Trophoblast cell (in vitro differentiated cells and primary cell): ENCODE results near the gene EHMT1.

Source experiments
- DNase-seq, 2 donors: peaks; one replicate each; pipeline ENCODE4 v3.0.0-alpha.2; 2016
- H2AFZ ChIP-seq: 2 replicates; pipeline ENCODE4 v1.6.1; 2013; ENCODE audit warnings: low read length, moderate library complexity, mild to moderate bottlenecking; ENCODE audit not compliant: insufficient read depth, poor library complexity
- H2AK5ac ChIP-seq: 2 replicates; pipeline ENCODE4 v1.6.1; 2013; ENCODE audit warnings: mild to moderate bottlenecking, low read length
- H2BK120ac ChIP-seq: 2 replicates; pipeline ENCODE4 v1.6.1; 2013; ENCODE audit warnings: low read length, mild to moderate bottlenecking, moderate library complexity; ENCODE audit not compliant: insufficient read depth, poor library complexity
- H2BK12ac ChIP-seq: 2 replicates; pipeline ENCODE4 v1.6.1; 2013; ENCODE audit warnings: mild to moderate bottlenecking, low read length, moderate library complexity
- H2BK5ac ChIP-seq: 2 replicates; pipeline ENCODE4 v1.6.1; 2013; ENCODE audit warnings: low read length, low read depth, moderate library complexity, mild to moderate bottlenecking; ENCODE audit not compliant: poor library complexity
- H3K14ac ChIP-seq: 2 replicates; pipeline ENCODE4 v1.6.1; 2013; ENCODE audit warnings: mild to moderate bottlenecking, low read length
- H3K18ac ChIP-seq: 2 replicates; pipeline ENCODE4 v1.6.1; 2013; ENCODE audit warnings: mild to moderate bottlenecking, low read length
- H3K23ac ChIP-seq: 2 replicates; pipeline ENCODE4 v1.6.1; 2013; ENCODE audit warnings: low read length
- H3K27ac ChIP-seq: 2 replicates; pipeline ENCODE4 v1.5.1; 2013; ENCODE audit warnings: low read depth, mild to moderate bottlenecking, inconsistent platforms, low read length, moderate library complexity
- H3K27me3 ChIP-seq: 2 replicates; pipeline ENCODE4 v1.6.1; 2013; ENCODE audit warnings: inconsistent platforms, mild to moderate bottlenecking, low read length, moderate library complexity; ENCODE audit not compliant: insufficient read depth
- H3K36me3 ChIP-seq, 2 experiments: 1 replicate in 1 of 2; 2 replicates in 1 of 2; pipeline ENCODE4 v1.6.1; 2013; ENCODE audit warnings: low read length in 2 of 2, mild to moderate bottlenecking in 2 of 2, moderate library complexity in 1 of 2; ENCODE audit not compliant: insufficient read depth in 2 of 2, control insufficient read depth in 1 of 2
- H3K4ac ChIP-seq: 2 replicates; pipeline ENCODE4 v1.6.1; 2013; ENCODE audit warnings: low read depth, mild to moderate bottlenecking, low read length, moderate library complexity
- H3K4me1 ChIP-seq, 2 experiments: 1 replicate in 1 of 2; 2 replicates in 1 of 2; pipeline ENCODE4 v1.6.1; 2013; ENCODE audit warnings: low read length in 2 of 2, mild to moderate bottlenecking in 2 of 2, moderate library complexity in 1 of 2; ENCODE audit not compliant: insufficient read depth in 2 of 2, control insufficient read depth in 1 of 2
- H3K4me2 ChIP-seq: 2 replicates; pipeline ENCODE4 v1.6.1; 2013; ENCODE audit warnings: inconsistent platforms, mild to moderate bottlenecking, low read length, moderate library complexity
- H3K4me3 ChIP-seq: 2 replicates; pipeline ENCODE4 v1.5.1; 2013; ENCODE audit warnings: mild to moderate bottlenecking, low read depth, low read length, inconsistent platforms
- H3K79me1 ChIP-seq: one replicate; pipeline ENCODE4 v1.6.1; 2013; ENCODE audit warnings: low read length
- H3K79me2 ChIP-seq: 2 replicates; pipeline ENCODE4 v1.6.1; 2013; ENCODE audit warnings: low read length, mild to moderate bottlenecking; ENCODE audit not compliant: control insufficient read depth, insufficient read depth, poor library complexity
- H3K9ac ChIP-seq: 2 replicates; pipeline ENCODE4 v1.6.1; 2013; ENCODE audit warnings: mild to moderate bottlenecking, low read length
- H3K9me3 ChIP-seq: 2 replicates; pipeline ENCODE4 v1.6.1; 2013; ENCODE audit warnings: low read depth, mild to moderate bottlenecking, control low read depth, inconsistent platforms, low read length; ENCODE audit not compliant: insufficient read depth
- H4K12ac ChIP-seq: 2 replicates; pipeline ENCODE4 v1.6.1; 2013; ENCODE audit warnings: low read depth, mild to moderate bottlenecking, low read length, moderate library complexity
- H4K8ac ChIP-seq: 2 replicates; pipeline ENCODE4 v1.6.1; 2013; ENCODE audit warnings: low read depth, mild to moderate bottlenecking, low read length, moderate library complexity
- H4K91ac ChIP-seq: one replicate; pipeline ENCODE4 v1.6.1; 2013; ENCODE audit warnings: low read depth, mild to moderate bottlenecking, low read length, moderate library complexity
- WGBS: extraction: QIAGEN DNeasy Blood & Tissue Kit; methylation state at CpG from one replicate; pipeline ENCODE4 v1.1.7; 2013; ENCODE audit warnings: missing lambda C conversion rate; ENCODE audit not compliant: insufficient read length, insufficient coverage; ENCODE audit errors: extremely low coverage; 5-methylcytosine and 5-hydroxymethylcytosine counted together

EHMT1 gene

DNA sequence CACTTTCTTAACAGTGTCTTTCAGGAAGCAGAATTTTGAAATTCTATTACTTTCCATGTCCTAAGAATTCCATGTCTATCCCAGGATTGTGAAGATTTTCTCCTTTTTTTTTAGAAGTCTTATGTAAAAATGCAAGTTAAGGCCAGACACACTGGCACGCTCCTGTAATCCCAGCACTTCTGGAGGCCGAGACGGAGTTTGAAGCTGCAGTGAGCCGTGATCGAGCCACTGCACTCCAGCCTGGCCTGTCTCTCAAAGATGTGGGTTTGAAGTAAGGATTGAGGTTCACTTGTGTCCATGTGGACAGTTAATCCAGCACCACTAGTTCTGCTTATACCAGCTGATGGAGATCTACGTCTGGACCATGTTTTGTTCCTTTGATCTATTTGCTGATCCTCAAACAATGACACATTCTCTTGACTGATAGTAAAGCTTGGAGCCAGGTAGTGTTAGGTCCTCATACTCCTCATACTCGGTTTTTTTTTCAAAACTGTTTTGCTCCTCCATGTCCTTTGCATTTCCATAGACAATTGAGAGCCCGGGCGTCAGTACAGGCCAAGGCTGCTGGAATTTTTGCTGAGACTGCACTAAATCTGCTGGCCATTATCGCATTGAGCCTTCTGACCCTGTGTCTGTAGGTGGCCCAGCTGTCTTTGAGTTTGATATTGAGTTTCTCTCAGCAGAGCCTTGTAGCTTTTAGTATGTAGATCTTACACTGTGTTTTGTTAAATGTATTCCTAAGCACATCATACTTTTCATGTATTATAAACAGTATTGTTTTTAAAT lies 205.4 kb downstream of the EHMT1 start:
- no peak for DNase-seq
- Histone ChIP-seq H3K79me1 (no peaks in the 10 kb centered on the region), H3K36me3 (peaks cover 41 to 52% of the 10 kb centered on the region in 2 experiments), H2BK5ac (no peak overlapping the region), H2AFZ (no peak overlapping the region), H3K4me1 (no peaks in the 10 kb centered on the region), H4K8ac (no peak overlapping the region), H3K14ac (no peak overlapping the region), H2AK5ac (no peak overlapping the region), H3K79me2 (peaks cover 2% of the 10 kb centered on the region), H3K18ac (no peak overlapping the region), H4K12ac (no peak overlapping the region), H4K91ac (no peak overlapping the region), H3K4ac (no peak overlapping the region), H3K9me3 (peaks cover 7% of the 10 kb centered on the region), H2BK12ac (no peak overlapping the region), H3K23ac (no peak overlapping the region), H3K9ac (no peak overlapping the region), H3K27me3 (no peaks in the 10 kb centered on the region), H3K4me3 (no peak overlapping the region), H2BK120ac (no peak overlapping the region), H3K4me2 (no peak overlapping the region), H3K27ac (no peak overlapping the region)
- no CpG with 5 or more reads among the region's 10 CpGs for WGBS

DNA sequence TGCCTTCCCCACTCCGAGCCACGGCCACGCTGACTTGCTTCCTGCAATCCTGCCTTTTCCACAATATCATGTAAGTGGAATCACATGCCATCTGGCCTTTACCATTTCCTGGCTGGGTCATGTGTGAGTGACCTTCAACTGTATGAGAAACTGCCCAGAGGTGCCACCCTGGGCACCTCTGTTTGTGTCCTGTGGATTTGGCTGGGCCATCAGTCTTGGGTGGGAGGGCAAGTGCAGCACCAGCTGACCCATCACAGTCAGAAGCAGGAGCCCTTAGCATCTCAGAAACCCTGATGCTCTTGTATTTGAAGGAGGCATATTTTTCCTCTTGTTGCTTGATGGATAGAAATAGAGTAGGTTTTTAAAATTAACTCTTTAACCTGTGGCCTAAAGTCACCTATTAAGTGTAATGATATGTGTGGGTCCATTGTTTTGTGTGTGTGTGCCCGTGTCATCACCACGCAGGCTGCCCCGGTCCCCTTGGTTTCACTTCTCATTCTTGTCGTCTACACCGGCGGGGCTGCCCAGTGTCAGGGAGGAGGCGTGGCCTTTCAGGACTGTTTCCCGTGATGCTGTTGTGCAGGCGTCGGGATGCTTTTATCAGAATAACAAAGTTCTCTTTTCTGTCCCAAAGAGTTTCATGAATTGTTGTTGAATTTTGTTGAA lies 206.7 kb downstream of the EHMT1 start:
- Histone ChIP-seq H2BK120ac (no peak overlapping the region), H2BK5ac (no peak overlapping the region), H2AFZ (no peak overlapping the region), H3K4ac (no peak overlapping the region), H3K79me2 (no peaks in the 10 kb centered on the region), H3K14ac (no peak overlapping the region), H3K27me3 (no peaks in the 10 kb centered on the region), H3K23ac (no peak overlapping the region), H4K12ac (no peak overlapping the region), H3K4me2 (no peak overlapping the region), H3K36me3 (peaks cover 41 to 47% of the 10 kb centered on the region in 2 experiments), H3K4me1 (no peaks in the 10 kb centered on the region), H3K9ac (no peak overlapping the region), H2AK5ac (no peak overlapping the region), H4K91ac (no peak overlapping the region), H4K8ac (no peak overlapping the region), H2BK12ac (no peak overlapping the region), H3K27ac (no peak overlapping the region), H3K18ac (no peak overlapping the region), H3K79me1 (no peaks in the 10 kb centered on the region), H3K9me3 (peaks cover 5% of the 10 kb centered on the region), H3K4me3 (no peak overlapping the region)
- WGBS, result no CpG with 5 or more reads among the region's 13 CpGs
- no peak for DNase-seq

DNA sequence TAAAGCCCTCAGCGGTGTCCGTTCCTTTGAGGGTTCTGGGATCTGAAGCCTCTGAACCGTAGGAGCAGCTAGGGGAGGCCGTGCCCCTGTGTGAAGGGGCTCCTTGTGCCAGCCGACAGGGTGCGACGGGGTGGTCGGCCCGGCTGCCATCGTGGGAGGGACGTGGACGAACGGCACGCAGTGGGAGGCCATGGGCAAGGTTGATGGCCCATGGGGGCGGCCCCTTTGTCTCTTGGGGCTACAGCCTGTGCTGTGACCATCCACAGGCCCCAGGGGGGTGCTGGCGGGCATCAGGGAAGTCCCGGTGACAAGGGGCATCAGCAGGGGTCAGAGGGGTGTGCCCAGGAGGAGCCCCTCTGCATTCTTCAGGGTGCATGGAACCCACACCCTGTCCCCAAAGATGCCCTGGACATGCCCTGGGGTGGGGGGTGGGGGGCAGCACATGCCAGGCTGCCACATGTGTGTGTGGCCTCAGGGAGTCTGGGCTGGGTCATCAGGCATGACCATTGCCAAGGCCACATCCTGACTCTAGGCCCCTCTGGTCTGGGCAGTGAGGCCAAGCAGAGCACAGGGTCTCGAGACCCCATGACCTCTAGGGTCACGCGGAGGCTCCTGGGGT lies 209.2 kb downstream of the EHMT1 start:
- H3K18ac ChIP-seq, result no peak overlapping the region
- no peak overlapping the region for H2BK120ac ChIP-seq
- no peak overlapping the region for H4K12ac ChIP-seq
- no peak overlapping the region for H4K91ac ChIP-seq
- no peaks in the 10 kb centered on the region for H3K27me3 ChIP-seq
- H3K27ac ChIP-seq, result no peak overlapping the region
- H3K14ac ChIP-seq, result no peak overlapping the region
- H4K8ac ChIP-seq, result no peak overlapping the region
- H3K4me2 ChIP-seq, result no peak overlapping the region
- no peak overlapping the region for H3K23ac ChIP-seq
- H3K79me2 ChIP-seq, result no peaks in the 10 kb centered on the region
- no peak overlapping the region for H2BK5ac ChIP-seq
- no peak overlapping the region for H2BK12ac ChIP-seq
- no peak for DNase-seq
- peaks cover 6% of the 10 kb centered on the region for H3K9me3 ChIP-seq
- H3K36me3 ChIP-seq, result peaks cover 51% of the 10 kb centered on the region in 2 experiments
- WGBS, result no CpG with 5 or more reads among the region's 20 CpGs
- H3K79me1 ChIP-seq, result no peaks in the 10 kb centered on the region
- H3K4ac ChIP-seq, result no peak overlapping the region
- no peak overlapping the region for H2AK5ac ChIP-seq
- no peaks in the 10 kb centered on the region for H3K4me1 ChIP-seq
- H3K9ac ChIP-seq, result no peak overlapping the region
- no peak overlapping the region for H2AFZ ChIP-seq
- no peak overlapping the region for H3K4me3 ChIP-seq

DNA sequence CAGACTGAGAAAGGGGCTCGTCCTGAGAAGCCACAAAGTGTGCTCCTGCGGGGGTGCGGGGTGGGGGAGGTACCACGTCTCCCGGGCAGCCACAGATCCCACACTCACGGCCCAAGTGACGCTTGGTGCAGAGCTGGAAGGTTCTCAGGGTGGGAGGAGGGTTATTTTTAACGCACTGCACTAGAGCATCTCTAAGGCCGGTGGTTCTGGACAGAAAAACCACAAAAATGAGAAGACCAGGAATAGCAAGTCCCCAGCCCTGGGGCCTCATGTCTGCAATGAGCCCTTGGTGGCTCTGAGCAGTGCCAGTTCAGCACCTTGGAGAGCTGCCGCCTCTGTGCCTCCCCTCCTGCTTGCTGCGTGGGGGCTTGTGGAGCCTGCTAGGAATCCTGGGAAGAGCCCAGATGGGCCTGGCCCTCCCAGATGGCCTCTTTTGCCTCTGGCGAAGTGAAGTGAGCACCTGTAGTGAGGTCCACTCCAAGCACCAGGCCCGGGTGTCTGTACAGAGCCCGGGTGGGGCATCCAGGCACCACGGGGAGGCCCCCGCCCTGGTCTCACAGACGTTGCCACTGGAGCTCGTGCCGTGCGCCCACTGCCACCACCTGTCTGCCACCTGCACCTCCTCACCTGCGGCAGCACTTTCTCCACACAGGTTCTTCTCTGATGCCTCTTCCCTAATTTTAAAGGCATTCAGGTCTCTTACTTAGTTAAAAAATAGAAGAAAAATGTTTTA lies 209.9 kb downstream of the EHMT1 start:
- H3K23ac ChIP-seq, result no peak overlapping the region
- no peak overlapping the region for H4K91ac ChIP-seq
- no peak overlapping the region for H3K4me2 ChIP-seq
- H2BK120ac ChIP-seq, result no peak overlapping the region
- peaks cover 58% of the 10 kb centered on the region in 2 experiments for H3K36me3 ChIP-seq
- no peak overlapping the region for H4K8ac ChIP-seq
- H3K4me1 ChIP-seq, result no peaks in the 10 kb centered on the region
- no peak overlapping the region for H3K9ac ChIP-seq
- WGBS, result no CpG with 5 or more reads among the region's 21 CpGs
- H3K27me3 ChIP-seq, result no peaks in the 10 kb centered on the region
- DNase-seq, result peak in 1 of 2 donors; percentile 12
- H4K12ac ChIP-seq, result no peak overlapping the region
- no peak overlapping the region for H2BK5ac ChIP-seq
- no peak overlapping the region for H2BK12ac ChIP-seq
- no peak overlapping the region for H2AFZ ChIP-seq
- no peak overlapping the region for H3K4me3 ChIP-seq
- no peak overlapping the region for H3K14ac ChIP-seq
- no peaks in the 10 kb centered on the region for H3K79me2 ChIP-seq
- peaks cover 6% of the 10 kb centered on the region for H3K9me3 ChIP-seq
- no peaks in the 10 kb centered on the region for H3K79me1 ChIP-seq
- no peak overlapping the region for H3K27ac ChIP-seq
- H3K4ac ChIP-seq, result no peak overlapping the region
- H3K18ac ChIP-seq, result no peak overlapping the region
- H2AK5ac ChIP-seq, result no peak overlapping the region
